D721Med (cell line): ENCODE data around the gene INSR.
A peak's percentile ranks its signal among the peaks of the same experiment; 100 is the strongest.

ENCODE experiments used
- DNase-seq: peaks from one replicate; pipeline ENCODE4 v3.0.0; 2011; ENCODE audit warnings: low spot score; ENCODE audit not compliant: insufficient read length
- FAIRE-seq: peaks from 2 replicates; lab custom pipeline; 2011; peaks lifted over from hg19 to GRCh38; lab: Jason Lieb, UNC
- CTCF ChIP-seq: IDR thresholded peaks from 2 replicates; pipeline ENCODE4 v1.5.1; 2012; ENCODE audit warnings: mild to moderate bottlenecking, control low read depth; ENCODE audit not compliant: insufficient read depth; ENCODE audit errors: missing control alignments

INSR gene

GRCh38 chr19:7293762-7294557 is at the start of gene INSR:
Gene INSR (minus strand): TSS chr19:7294414. CDS start chr19:7293891, 523 bp downstream.
- TF ChIP-seq CTCF = no peak
- FAIRE-seq = no peak
- DNase-seq = peak; percentile 99

GRCh38 chr19:7342143-7342542 is 47.9 kb upstream of the INSR start:
- FAIRE-seq = no peak
- TF ChIP-seq CTCF = no peak
- DNase-seq = no peak

GRCh38 chr19:7340959-7341837 is 47.0 kb upstream of the INSR start:
- DNase-seq (no peak), FAIRE-seq (no peak)
- peak; percentile 96 for TF ChIP-seq CTCF

- DNase-seq (no peak), FAIRE-seq (no peak)
- TF ChIP-seq CTCF = no peak
Measured at GRCh38 chr19:7337380-7338194, 43.4 kb upstream of the INSR start.

GRCh38 chr19:7336321-7336973 is 42.2 kb upstream of the INSR start:
- no peak for DNase-seq
- no peak for FAIRE-seq
- no peak for TF ChIP-seq CTCF
